Measurements from ENCODE around the gene GNA12. TPM values are rescaled to one million over a fixed set of nuclear protein-coding genes. Genes with fewer than 3 reads are reported as not detected.
"Not testable (repeated sequence)": the region's sequence is repeated elsewhere in the genome, so short reads cannot be mapped to it uniquely, and the experiment has no call there.

The GNA12 gene
- total RNA-seq, 2 experiments from 2014 or later: 23.6 to 23.7 TPM

- DNase-seq: peak; percentile 6
- H3K9me3 Mint-ChIP-seq: no peaks in the 10 kb centered on the region
- no peak overlapping the region for H3K4me3 Mint-ChIP-seq
- H3K27ac Mint-ChIP-seq: no peak overlapping the region
- H3K36me3 Mint-ChIP-seq: peaks cover 15% of the 10 kb centered on the region
- H3K4me1 Mint-ChIP-seq (ENCODE audit: low read depth): peaks cover 14% of the 10 kb centered on the region
- intact Hi-C loops (cut with micrococcal nuclease): no loop called here
- POLR2A ChIA-PET: no interaction called here
- CTCF ChIA-PET: interaction anchor here (2.4 kb wide), 1 partner anchor 24 kb away, joined by 8 read pairs; no protein-coding TSS in a partner anchor
- H3K27me3 Mint-ChIP-seq: no peaks in the 10 kb centered on the region
These were observed 109.9 kb downstream of the GNA12 start for GRCh38 chr7:2734084-2734686.

- H3K27ac Mint-ChIP-seq: no peak overlapping the region
- no peak overlapping the region for H3K4me3 Mint-ChIP-seq
- ChIA-PET CTCF (interaction anchor here (1.1 to 2.4 kb wide), 2 partner anchors 12 to 23 kb away, joined by 3 to 8 read pairs; no protein-coding TSS in a partner anchor), POLR2A (no interaction called here)
- H3K36me3 Mint-ChIP-seq: peaks cover 16% of the 10 kb centered on the region
- peaks cover 14% of the 10 kb centered on the region for H3K4me1 Mint-ChIP-seq (ENCODE audit: low read depth)
- peak; percentile 7 for DNase-seq
- intact Hi-C loops (cut with micrococcal nuclease): no loop called here
- H3K27me3 Mint-ChIP-seq: no peaks in the 10 kb centered on the region
- no peaks in the 10 kb centered on the region for H3K9me3 Mint-ChIP-seq
These were observed 111.0 kb downstream of the GNA12 start for GRCh38 chr7:2732959-2733584.

GRCh38 chr7:2732388-2732787 lies 111.7 kb downstream of the GNA12 start:
- intact Hi-C loops (cut with micrococcal nuclease): no loop called here
- ChIA-PET POLR2A (interaction anchor here (0.6 kb wide), 1 partner anchor 229 kb away, joined by 3 read pairs; no protein-coding TSS in a partner anchor), CTCF (interaction anchor here (1.1 to 1.3 kb wide), 2 partner anchors 12 to 22 kb away, joined by 3 to 4 read pairs; no protein-coding TSS in a partner anchor)
- Mint-ChIP-seq H3K27ac (no peak overlapping the region), H3K4me3 (no peak overlapping the region), H3K4me1 (ENCODE audit: low read depth) (peaks cover 14% of the 10 kb centered on the region), H3K27me3 (no peaks in the 10 kb centered on the region), H3K36me3 (peaks cover 16% of the 10 kb centered on the region), H3K9me3 (no peaks in the 10 kb centered on the region)
- DNase-seq: no peak

- no peak overlapping the region for H3K27ac Mint-ChIP-seq
- H3K36me3 Mint-ChIP-seq: peaks cover 16% of the 10 kb centered on the region
- H3K9me3 Mint-ChIP-seq: no peaks in the 10 kb centered on the region
- no peak overlapping the region for H3K4me3 Mint-ChIP-seq
- ChIA-PET CTCF (interaction anchor here (0.8 to 1.9 kb wide), 3 partner anchors 12 to 21 kb away, joined by 4 to 7 read pairs (median 4); no protein-coding TSS in a partner anchor), POLR2A (no interaction called here)
- no peaks in the 10 kb centered on the region for H3K27me3 Mint-ChIP-seq
- H3K4me1 Mint-ChIP-seq (ENCODE audit: low read depth): peaks cover 14% of the 10 kb centered on the region
- DNase-seq: peak; percentile 7
- intact Hi-C loops (cut with micrococcal nuclease): no loop called here
These were observed 113.0 kb downstream of the GNA12 start for GRCh38 chr7:2730846-2731770.

GRCh38 chr7:2729893-2730716 lies 114.0 kb downstream of the GNA12 start:
- Mint-ChIP-seq H3K27me3 (no peaks in the 10 kb centered on the region), H3K27ac (no peak overlapping the region), H3K4me1 (ENCODE audit: low read depth) (peaks cover 14% of the 10 kb centered on the region), H3K4me3 (no peak overlapping the region), H3K36me3 (peaks cover 16% of the 10 kb centered on the region), H3K9me3 (no peaks in the 10 kb centered on the region)
- intact Hi-C loops (cut with micrococcal nuclease): no loop called here
- DNase-seq: peak; percentile 5
- ChIA-PET POLR2A (no interaction called here), CTCF (interaction anchor here (0.8 to 1.9 kb wide), 2 partner anchors 11 to 20 kb away, joined by 4 to 7 read pairs; no protein-coding TSS in a partner anchor)

GRCh38 chr7:2729031-2729892 lies 114.8 kb downstream of the GNA12 start:
- no peaks in the 10 kb centered on the region for H3K27me3 Mint-ChIP-seq
- H3K27ac Mint-ChIP-seq: no peak overlapping the region
- ChIA-PET CTCF (interaction anchor here (1.9 kb wide), 1 partner anchor 19 kb away, joined by 7 read pairs; no protein-coding TSS in a partner anchor), POLR2A (no interaction called here)
- DNase-seq: no peak
- peaks cover 16% of the 10 kb centered on the region for H3K36me3 Mint-ChIP-seq
- no peak overlapping the region for H3K4me3 Mint-ChIP-seq
- peaks cover 14% of the 10 kb centered on the region for H3K4me1 Mint-ChIP-seq (ENCODE audit: low read depth)
- no peaks in the 10 kb centered on the region for H3K9me3 Mint-ChIP-seq
- intact Hi-C loops (cut with micrococcal nuclease): no loop called here

GRCh38 chr7:2728316-2729030 lies 115.6 kb downstream of the GNA12 start:
- Mint-ChIP-seq H3K27me3 (no peaks in the 10 kb centered on the region), H3K36me3 (peaks cover 16% of the 10 kb centered on the region), H3K4me1 (ENCODE audit: low read depth) (peaks cover 14% of the 10 kb centered on the region), H3K27ac (no peak overlapping the region), H3K4me3 (no peak overlapping the region), H3K9me3 (no peaks in the 10 kb centered on the region)
- POLR2A ChIA-PET: interaction anchor here (0.9 kb wide), 1 partner anchor 288 kb away, joined by 3 read pairs; no protein-coding TSS in a partner anchor
- CTCF ChIA-PET: interaction anchor here (1.1 kb wide), 1 partner anchor 19 kb away, joined by 3 read pairs; no protein-coding TSS in a partner anchor
- DNase-seq: no peak
- intact Hi-C loops (cut with micrococcal nuclease): no loop called here

- H3K4me3 Mint-ChIP-seq; POLR2A ChIA-PET; H3K27ac Mint-ChIP-seq; H3K4me1 Mint-ChIP-seq (ENCODE audit: low read depth); H3K27me3 Mint-ChIP-seq; H3K9me3 Mint-ChIP-seq; DNase-seq; intact Hi-C loops (cut with micrococcal nuclease): not testable (repeated sequence)
- peaks cover 11% of the 10 kb centered on the region for H3K36me3 Mint-ChIP-seq
- CTCF ChIA-PET: interaction anchor here (0.8 to 1.1 kb wide), 2 partner anchors 8 to 18 kb away, joined by 3 to 4 read pairs; no protein-coding TSS in a partner anchor
These were observed 116.9 kb downstream of the GNA12 start for GRCh38 chr7:2727206-2727605.

- no peak overlapping the region for H3K27ac Mint-ChIP-seq
- no peaks in the 10 kb centered on the region for H3K27me3 Mint-ChIP-seq
- intact Hi-C loops (cut with micrococcal nuclease): no loop called here
- DNase-seq: peak; percentile 8
- ChIA-PET CTCF (interaction anchor here (1.2 kb wide), 1 partner anchor 16 kb away, joined by 3 read pairs; no protein-coding TSS in a partner anchor), POLR2A (no interaction called here)
- H3K4me3 Mint-ChIP-seq: no peak overlapping the region
- H3K9me3 Mint-ChIP-seq: no peaks in the 10 kb centered on the region
- no peaks in the 10 kb centered on the region for H3K4me1 Mint-ChIP-seq (ENCODE audit: low read depth)
- peaks cover 11% of the 10 kb centered on the region for H3K36me3 Mint-ChIP-seq
These were observed 117.6 kb downstream of the GNA12 start for GRCh38 chr7:2726316-2727018.
